T-helper 1 cell treated with Interleukin-12 subunit alpha and Interleukin-12 subunit beta and Interleukin-4 antibody, amounts not matched to agents 30 μg/mL and 1 μg/mL, for 36 hours (primary cell): ENCODE results near the gene WASF3.

Experiments used
- H3K27ac Mint-ChIP-seq: one replicate; pipeline ENCODE4 v1.8.0; 2021; ENCODE audit warnings: mild to moderate bottlenecking, mixed read lengths
- H3K27me3 Mint-ChIP-seq: one replicate; pipeline ENCODE4 v1.8.0; 2021; ENCODE audit warnings: low read depth, mixed read lengths
- H3K36me3 Mint-ChIP-seq: one replicate; pipeline ENCODE4 v1.8.0; 2021; ENCODE audit warnings: low read depth, mixed read lengths
- H3K4me1 Mint-ChIP-seq: one replicate; pipeline ENCODE4 v1.8.0; 2021; ENCODE audit warnings: low read depth, mixed read lengths
- H3K4me3 Mint-ChIP-seq: one replicate; pipeline ENCODE4 v1.8.0; 2021; ENCODE audit warnings: mild to moderate bottlenecking, moderate library complexity, mixed read lengths
- H3K9me3 Mint-ChIP-seq: one replicate; pipeline ENCODE4 v1.8.0; 2021; ENCODE audit warnings: mixed read lengths

WASF3 gene

GRCh38 chr13:26658448-26659385 lies 101.2 kb downstream of the WASF3 start:
- H3K36me3 Mint-ChIP-seq: no peaks in the 10 kb centered on the region
- H3K27ac Mint-ChIP-seq: no peak overlapping the region
- H3K27me3 Mint-ChIP-seq: peaks cover 5% of the 10 kb centered on the region
- no peaks in the 10 kb centered on the region for H3K4me1 Mint-ChIP-seq
- H3K4me3 Mint-ChIP-seq: no peak overlapping the region
- H3K9me3 Mint-ChIP-seq: no peaks in the 10 kb centered on the region

GRCh38 chr13:26660185-26660584 lies 102.7 kb downstream of the WASF3 start:
- no peaks in the 10 kb centered on the region for H3K9me3 Mint-ChIP-seq
- no peaks in the 10 kb centered on the region for H3K36me3 Mint-ChIP-seq
- H3K27ac Mint-ChIP-seq: no peak overlapping the region
- H3K4me3 Mint-ChIP-seq: no peak overlapping the region
- H3K27me3 Mint-ChIP-seq: peaks cover 5% of the 10 kb centered on the region
- H3K4me1 Mint-ChIP-seq: no peaks in the 10 kb centered on the region

GRCh38 chr13:26660766-26661165 lies 103.3 kb downstream of the WASF3 start:
- Mint-ChIP-seq H3K36me3 (no peaks in the 10 kb centered on the region), H3K27me3 (peaks cover 5% of the 10 kb centered on the region), H3K9me3 (no peaks in the 10 kb centered on the region), H3K27ac (no peak overlapping the region), H3K4me3 (no peak overlapping the region), H3K4me1 (no peaks in the 10 kb centered on the region)

GRCh38 chr13:26663791-26664190 lies 106.3 kb downstream of the WASF3 start:
- no peak overlapping the region for H3K4me3 Mint-ChIP-seq
- H3K27ac Mint-ChIP-seq: no peak overlapping the region
- no peaks in the 10 kb centered on the region for H3K36me3 Mint-ChIP-seq
- H3K4me1 Mint-ChIP-seq: no peaks in the 10 kb centered on the region
- H3K9me3 Mint-ChIP-seq: no peaks in the 10 kb centered on the region
- H3K27me3 Mint-ChIP-seq: peaks cover 5% of the 10 kb centered on the region

- Mint-ChIP-seq H3K27me3 (peaks cover 5% of the 10 kb centered on the region), H3K4me3 (no peak overlapping the region), H3K27ac (no peak overlapping the region), H3K36me3 (no peaks in the 10 kb centered on the region), H3K9me3 (no peaks in the 10 kb centered on the region), H3K4me1 (no peaks in the 10 kb centered on the region)
Observed at GRCh38 chr13:26664286-26664685, 106.8 kb downstream of the WASF3 start.

- no peak overlapping the region for H3K27ac Mint-ChIP-seq
- H3K9me3 Mint-ChIP-seq: no peaks in the 10 kb centered on the region
- peaks cover 5% of the 10 kb centered on the region for H3K27me3 Mint-ChIP-seq
- H3K4me1 Mint-ChIP-seq: no peaks in the 10 kb centered on the region
- H3K4me3 Mint-ChIP-seq: no peak overlapping the region
- H3K36me3 Mint-ChIP-seq: no peaks in the 10 kb centered on the region
Observed at GRCh38 chr13:26664876-26665275, 107.4 kb downstream of the WASF3 start.

GRCh38 chr13:26668357-26669146 lies 111.1 kb downstream of the WASF3 start:
- Mint-ChIP-seq H3K27ac (no peak overlapping the region), H3K4me1 (no peaks in the 10 kb centered on the region), H3K27me3 (peaks cover 15% of the 10 kb centered on the region), H3K4me3 (no peak overlapping the region), H3K36me3 (no peaks in the 10 kb centered on the region), H3K9me3 (no peaks in the 10 kb centered on the region)

- H3K27me3 Mint-ChIP-seq: peaks cover 19% of the 10 kb centered on the region
- H3K9me3 Mint-ChIP-seq: no peaks in the 10 kb centered on the region
- H3K27ac Mint-ChIP-seq: no peak overlapping the region
- H3K4me1 Mint-ChIP-seq: no peaks in the 10 kb centered on the region
- no peaks in the 10 kb centered on the region for H3K36me3 Mint-ChIP-seq
- no peak overlapping the region for H3K4me3 Mint-ChIP-seq
Observed at GRCh38 chr13:26673890-26674289, 116.4 kb downstream of the WASF3 start.

- H3K4me3 Mint-ChIP-seq: no peak overlapping the region
- no peaks in the 10 kb centered on the region for H3K4me1 Mint-ChIP-seq
- H3K27me3 Mint-ChIP-seq: peaks cover 16% of the 10 kb centered on the region
- H3K27ac Mint-ChIP-seq: no peak overlapping the region
- H3K9me3 Mint-ChIP-seq: no peaks in the 10 kb centered on the region
- H3K36me3 Mint-ChIP-seq: no peaks in the 10 kb centered on the region
Observed at GRCh38 chr13:26677156-26677555, 119.7 kb downstream of the WASF3 start.

GRCh38 chr13:26678330-26678729 lies 120.8 kb downstream of the WASF3 start:
- Mint-ChIP-seq H3K9me3 (no peaks in the 10 kb centered on the region), H3K27me3 (peaks cover 8% of the 10 kb centered on the region), H3K4me1 (no peaks in the 10 kb centered on the region), H3K4me3 (no peak overlapping the region), H3K36me3 (no peaks in the 10 kb centered on the region), H3K27ac (no peak overlapping the region)

- H3K27ac Mint-ChIP-seq: no peak overlapping the region
- no peaks in the 10 kb centered on the region for H3K9me3 Mint-ChIP-seq
- H3K4me3 Mint-ChIP-seq: no peak overlapping the region
- H3K27me3 Mint-ChIP-seq: peaks cover 6% of the 10 kb centered on the region
- no peaks in the 10 kb centered on the region for H3K4me1 Mint-ChIP-seq
- no peaks in the 10 kb centered on the region for H3K36me3 Mint-ChIP-seq
Observed at GRCh38 chr13:26678796-26679195, 121.3 kb downstream of the WASF3 start.

- H3K27me3 Mint-ChIP-seq: peaks cover 4% of the 10 kb centered on the region
- no peaks in the 10 kb centered on the region for H3K36me3 Mint-ChIP-seq
- no peak overlapping the region for H3K27ac Mint-ChIP-seq
- no peak overlapping the region for H3K4me3 Mint-ChIP-seq
- no peaks in the 10 kb centered on the region for H3K9me3 Mint-ChIP-seq
- H3K4me1 Mint-ChIP-seq: no peaks in the 10 kb centered on the region
Observed at GRCh38 chr13:26679411-26680122, 122.1 kb downstream of the WASF3 start.

GRCh38 chr13:26680123-26680450 lies 122.6 kb downstream of the WASF3 start:
- no peaks in the 10 kb centered on the region for H3K4me1 Mint-ChIP-seq
- no peak overlapping the region for H3K4me3 Mint-ChIP-seq
- H3K27me3 Mint-ChIP-seq: peaks cover 4% of the 10 kb centered on the region
- H3K9me3 Mint-ChIP-seq: no peaks in the 10 kb centered on the region
- no peaks in the 10 kb centered on the region for H3K36me3 Mint-ChIP-seq
- no peak overlapping the region for H3K27ac Mint-ChIP-seq

GRCh38 chr13:26680572-26680971 lies 123.1 kb downstream of the WASF3 start:
- no peaks in the 10 kb centered on the region for H3K4me1 Mint-ChIP-seq
- no peaks in the 10 kb centered on the region for H3K9me3 Mint-ChIP-seq
- H3K36me3 Mint-ChIP-seq: no peaks in the 10 kb centered on the region
- no peak overlapping the region for H3K4me3 Mint-ChIP-seq
- H3K27me3 Mint-ChIP-seq: peaks cover 4% of the 10 kb centered on the region
- H3K27ac Mint-ChIP-seq: no peak overlapping the region
